NCI-H82 (cell line): Measurements from ENCODE around the gene RRN3.
A peak's percentile ranks its signal among the peaks of the same experiment; 100 is the strongest.
"Not testable (repeated sequence)": the region's sequence is repeated elsewhere in the genome, so short reads cannot be mapped to it uniquely, and the experiment has no call there.

Experiments
- DNase-seq: peaks from one replicate; lab custom pipeline; 2025; lab: John Stamatoyannopoulos, UW

The RRN3 gene

GRCh38 chr16:15099366-15099909 is 5.4 kb upstream of the RRN3 start:
- DNase-seq: not testable (repeated sequence)

GRCh38 chr16:15096583-15096972 is 2.5 kb upstream of the RRN3 start:
- DNase-seq: not testable (repeated sequence)

DNA sequence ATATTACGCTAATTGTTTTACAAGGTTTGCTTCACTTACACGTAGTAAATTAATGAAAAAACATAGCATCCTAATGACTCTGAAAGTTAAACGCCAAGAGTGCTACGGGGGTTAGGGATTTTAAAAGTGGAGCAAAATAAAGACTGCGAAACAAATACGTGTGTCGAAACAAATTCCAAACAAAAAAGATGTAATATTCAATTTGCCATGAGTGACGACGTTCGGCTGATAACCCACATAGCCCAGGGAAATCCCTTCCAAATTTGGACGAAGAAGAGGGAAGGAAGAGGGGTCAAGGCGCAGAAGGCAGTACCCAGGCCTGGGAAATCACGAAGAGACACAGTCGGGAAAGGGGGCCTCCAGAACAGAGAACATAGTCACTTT is 509 bp downstream of the RRN3 start:
- not testable (repeated sequence) for DNase-seq

DNA sequence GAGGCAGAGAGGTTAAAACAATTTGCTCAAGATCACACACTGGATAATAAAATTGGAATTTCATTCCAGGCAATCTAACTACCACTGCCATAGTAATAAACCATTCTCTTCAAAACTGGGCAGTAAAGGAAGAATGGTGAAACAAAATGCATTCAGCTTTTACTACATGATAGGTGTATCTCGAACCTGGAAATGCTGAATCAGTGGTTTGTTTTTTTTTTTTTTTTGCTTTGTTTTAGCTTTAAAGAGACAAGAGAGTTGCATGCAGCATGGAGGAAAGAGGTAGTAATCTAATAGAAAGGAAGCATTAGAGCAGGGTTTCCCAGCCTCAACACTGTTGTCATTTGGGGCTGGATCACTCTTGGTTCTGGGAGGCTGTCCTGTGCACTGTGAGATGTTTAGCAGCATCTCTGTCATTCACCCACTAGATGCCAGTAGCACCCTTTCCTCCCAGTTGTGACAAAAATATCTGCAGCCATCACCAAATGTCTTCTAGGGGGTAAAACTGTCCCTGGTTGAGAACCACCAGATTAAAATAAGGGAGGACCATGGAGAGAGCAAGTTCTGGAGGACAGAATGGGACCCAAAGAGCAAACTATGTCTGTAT is 3.3 kb downstream of the RRN3 start:
- DNase-seq: not testable (repeated sequence)

- DNase-seq: not testable (repeated sequence)
Measured at GRCh38 chr16:15082788-15083187, 11.3 kb downstream of the RRN3 start.

DNA sequence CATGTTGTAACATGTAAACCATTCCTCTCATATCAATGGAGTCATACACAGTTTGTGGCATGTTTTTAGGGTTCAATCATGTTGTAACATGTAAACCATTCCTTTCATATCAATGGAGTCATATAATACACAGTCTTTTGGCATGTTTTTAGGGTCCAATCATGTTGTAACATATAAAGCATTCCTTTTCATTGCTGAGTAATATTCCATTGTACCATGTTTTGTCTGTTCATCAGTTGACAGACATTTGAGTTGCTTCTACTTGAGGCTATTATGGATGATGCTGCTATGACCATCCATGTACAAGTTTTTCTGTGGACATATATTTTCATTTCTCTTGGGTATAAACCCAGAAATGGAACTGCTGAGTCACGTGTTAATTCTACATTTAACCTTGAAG is 13.2 kb downstream of the RRN3 start:
- DNase-seq: not testable (repeated sequence)

DNA sequence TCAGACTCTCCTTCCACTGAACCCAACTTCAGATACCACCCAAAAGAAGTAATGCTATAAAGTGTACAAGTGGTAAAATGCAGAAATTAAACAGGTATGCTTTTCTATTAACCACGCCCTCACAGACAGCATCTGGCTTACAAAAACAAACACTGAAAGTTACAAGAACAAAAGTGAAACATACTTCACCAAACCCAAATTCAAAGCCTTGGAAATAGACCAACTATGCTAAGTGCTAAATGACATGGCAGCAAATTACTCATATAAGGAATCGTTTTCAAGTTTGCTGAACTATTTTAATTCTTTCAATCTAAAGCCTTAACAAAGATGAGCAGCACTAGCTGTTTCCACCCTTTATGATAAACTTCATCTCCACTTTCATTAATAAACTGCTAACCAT is 17.9 kb downstream of the RRN3 start:
- not testable (repeated sequence) for DNase-seq

DNA sequence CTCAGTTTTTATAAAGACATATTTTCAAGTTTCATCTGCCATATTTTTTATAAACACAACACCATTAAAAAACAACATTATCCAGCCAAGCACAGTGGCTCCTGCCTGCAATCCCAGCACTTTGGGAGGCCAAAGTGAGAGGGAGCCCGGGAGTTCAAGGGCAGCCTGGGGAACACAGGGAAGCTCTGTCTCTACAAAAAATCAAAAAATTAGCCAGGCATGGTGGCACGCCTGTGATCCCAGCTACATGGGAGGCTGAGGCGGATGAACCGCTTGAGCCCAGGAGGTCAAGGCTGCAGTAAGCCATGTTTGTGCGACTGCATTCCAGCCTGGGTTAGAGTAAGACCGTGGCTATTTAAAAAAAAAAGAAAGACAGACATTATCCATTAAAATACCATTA is 21.0 kb downstream of the RRN3 start:
- no peak for DNase-seq

GRCh38 chr16:15071916-15072769 is 21.9 kb downstream of the RRN3 start:
- DNase-seq: not testable (repeated sequence)

DNA sequence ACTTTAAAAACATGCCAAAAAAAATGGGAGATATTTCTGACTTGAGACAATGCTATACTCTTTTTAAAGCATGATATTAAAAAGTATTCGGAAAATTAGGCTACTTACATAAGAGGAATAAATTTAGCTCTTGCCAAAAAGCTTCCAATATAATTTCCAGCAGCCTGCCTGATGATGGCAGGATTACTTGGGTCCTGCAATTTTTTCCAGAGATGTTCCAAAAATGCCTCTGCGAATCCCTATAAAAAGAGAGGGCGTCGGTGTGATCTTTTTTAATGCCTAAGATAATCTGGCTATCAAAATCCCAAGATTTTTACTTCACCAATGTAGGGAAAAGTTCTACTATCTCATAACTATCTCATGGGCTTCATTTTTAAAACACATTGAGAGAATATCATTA is 23.1 kb downstream of the RRN3 start:
- DNase-seq: not testable (repeated sequence)

- DNase-seq: not testable (repeated sequence)
Measured at GRCh38 chr16:15066690-15067089, 27.4 kb downstream of the RRN3 start.

GRCh38 chr16:15065961-15066360 is 28.1 kb downstream of the RRN3 start:
- DNase-seq: not testable (repeated sequence)

DNA sequence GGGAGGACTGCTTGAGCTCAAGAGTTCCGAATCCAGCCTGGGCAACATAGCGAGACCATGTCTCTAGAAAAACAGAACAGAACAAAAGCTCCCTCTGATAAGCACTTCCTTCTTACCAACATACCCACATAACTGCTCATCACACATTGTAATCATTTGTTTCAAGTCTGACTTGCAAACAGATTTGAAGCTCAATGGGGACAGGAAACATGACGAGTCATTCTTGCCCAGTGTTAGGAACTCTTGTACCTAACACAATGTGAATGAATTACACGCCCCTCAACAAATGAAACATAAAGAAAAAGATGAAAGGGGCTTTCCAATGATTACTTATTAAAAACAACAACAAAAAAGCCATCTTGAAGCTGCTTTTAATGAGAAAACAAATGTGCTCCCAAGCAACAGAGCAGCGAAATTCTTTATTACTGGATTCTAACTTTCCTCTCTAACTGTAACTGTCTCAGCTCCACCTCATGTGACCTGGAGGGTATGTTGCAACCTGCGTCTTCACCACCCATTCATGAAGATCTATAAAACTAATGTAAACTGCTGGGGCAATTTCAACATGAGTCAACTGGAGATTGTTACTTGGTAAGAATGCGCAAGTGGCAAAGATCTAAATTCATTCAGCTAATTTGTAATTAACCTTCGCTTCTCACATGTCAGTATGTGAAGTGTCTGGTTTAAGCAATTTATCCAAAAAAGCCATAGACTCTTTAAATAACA is 31.8 kb downstream of the RRN3 start:
- not testable (repeated sequence) for DNase-seq

- no peak for DNase-seq
Measured at GRCh38 chr16:15059324-15059723, 34.7 kb downstream of the RRN3 start.

DNA sequence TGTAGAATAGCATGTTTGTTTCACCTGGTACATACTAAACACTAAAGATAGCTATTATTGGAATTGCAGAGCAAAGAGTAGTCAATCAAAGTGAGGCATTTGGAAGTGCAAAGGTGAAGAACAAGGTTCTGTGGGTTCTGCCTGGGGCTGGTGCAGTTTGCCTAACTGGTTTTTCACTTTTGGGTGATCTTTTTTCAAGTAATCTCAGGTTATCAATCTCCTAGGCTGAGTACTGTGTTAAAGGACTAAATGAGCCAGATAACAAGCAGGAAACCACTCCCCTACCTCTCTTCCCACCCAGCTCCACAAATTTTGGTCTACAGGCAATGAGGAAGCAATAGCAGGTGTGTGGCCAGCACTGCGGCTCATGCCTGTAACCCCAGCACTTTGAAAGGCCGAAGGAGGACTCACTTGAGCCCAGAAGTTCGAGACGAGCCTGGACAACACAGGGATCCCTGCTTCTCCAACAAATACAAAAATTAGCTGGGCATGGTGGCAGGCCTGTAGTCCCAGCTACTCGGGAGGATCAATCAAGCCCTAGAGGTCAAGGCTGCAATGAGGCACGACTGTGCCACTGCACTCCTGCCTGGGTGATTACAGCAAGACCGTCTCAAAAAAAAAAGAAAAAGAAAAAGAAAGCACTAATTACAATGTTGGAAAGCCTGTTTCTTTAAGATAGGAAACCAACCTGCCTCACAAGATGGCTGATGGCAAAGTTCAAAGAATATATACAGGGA is 36.2 kb downstream of the RRN3 start:
- DNase-seq: no peak

GRCh38 chr16:15055141-15056053 is 38.7 kb downstream of the RRN3 start:
- DNase-seq: peak; percentile 83

- no peak for DNase-seq
Measured at GRCh38 chr16:15054357-15055140, 39.5 kb downstream of the RRN3 start.

DNA sequence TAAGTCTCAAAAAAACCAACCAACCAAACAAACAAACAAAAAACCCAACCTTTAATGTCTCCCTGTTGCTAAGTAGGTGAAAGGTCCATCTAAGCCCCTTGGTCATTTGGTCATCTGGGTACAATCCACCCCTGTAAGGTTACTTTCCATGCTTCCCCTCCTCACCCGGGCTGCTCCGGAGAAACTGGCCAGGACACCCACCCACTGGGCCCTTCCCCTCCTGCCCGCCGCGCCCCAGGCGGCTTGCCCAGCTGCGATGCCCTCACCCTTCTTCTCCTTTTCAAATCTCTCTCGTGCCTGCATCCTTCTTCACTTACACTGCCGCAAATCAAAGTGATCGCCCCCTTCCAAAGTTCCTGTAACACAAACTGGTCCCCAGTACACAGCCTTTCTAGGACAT is 40.2 kb downstream of the RRN3 start:
- DNase-seq: no peak

DNA sequence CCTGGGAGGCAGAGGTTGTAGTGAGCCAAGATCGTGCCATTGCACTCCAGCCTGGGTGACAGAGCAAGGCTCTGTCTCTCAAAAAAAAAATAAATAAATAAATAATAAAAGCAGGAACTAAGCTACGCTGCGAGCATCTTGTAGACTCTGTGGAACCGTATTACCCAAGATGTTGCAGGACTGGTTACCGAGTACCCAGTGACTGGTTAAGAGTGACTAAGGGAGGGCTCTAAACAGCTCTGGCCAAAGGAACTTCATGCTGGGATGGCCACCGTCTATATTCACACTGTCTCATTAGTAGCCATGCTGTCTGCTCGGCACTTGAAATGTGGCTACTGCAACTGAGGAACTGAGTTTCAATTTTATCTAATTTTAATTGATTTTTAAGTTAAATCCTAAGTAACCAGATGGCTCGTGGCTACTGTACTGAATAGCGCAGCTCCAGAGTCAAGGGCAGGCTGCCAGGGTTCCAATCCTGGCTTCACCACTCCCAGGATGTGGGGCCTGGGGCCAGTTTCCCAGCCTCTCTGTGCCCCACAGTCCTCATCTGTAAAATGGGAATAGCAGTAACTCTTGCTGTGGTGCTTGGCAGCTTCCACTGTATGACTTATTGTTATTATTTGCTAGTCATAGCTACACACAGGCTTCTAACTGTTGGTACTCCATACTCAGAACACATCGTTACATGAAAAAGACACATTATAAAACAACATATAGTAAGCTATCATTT is 41.2 kb downstream of the RRN3 start:
- peak; percentile 61 for DNase-seq
